ENCODE measurements around the gene DDRGK1.

Gene DDRGK1

DNA sequence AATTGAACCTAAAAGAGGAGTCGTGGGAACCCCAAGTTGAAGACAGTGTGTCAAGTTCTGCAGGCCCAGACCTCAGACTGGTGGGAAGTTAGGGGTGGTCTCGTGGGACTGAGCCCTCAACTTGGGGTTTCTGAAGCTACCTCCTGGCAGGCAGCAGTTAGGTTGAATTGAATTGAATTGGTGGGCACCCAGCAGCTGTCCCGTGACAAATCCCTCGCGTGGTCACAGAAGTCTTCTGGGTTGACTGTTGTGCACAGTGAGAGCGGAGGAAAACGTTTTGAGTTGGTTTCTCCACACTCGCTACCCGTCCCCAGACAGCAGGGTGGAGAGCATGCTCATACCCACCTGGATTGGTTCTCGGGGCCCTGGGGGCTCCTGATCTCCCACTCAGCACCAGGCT, 21.6 kb upstream of the DDRGK1 start:
- Histone ChIP-seq H3K79me1 (replicated peaks; ENCODE audit: low read length, poor library complexity, severe bottlenecking) (no peaks in the 10 kb centered on the region), H2BK5ac (ENCODE audit: low read depth, low read length, poor library complexity, severe bottlenecking) (no peak overlapping the region), H3K27ac (ENCODE audit: low read length, poor library complexity, severe bottlenecking) (no peak overlapping the region), H2BK15ac (ENCODE audit: low read depth, poor library complexity, severe bottlenecking) (no peak overlapping the region), H2AFZ (ENCODE audit: low read depth, low read length) (no peak overlapping the region), H3K9ac (ENCODE audit: low read length) (no peak overlapping the region), H2AK5ac (ENCODE audit: low read length, severe bottlenecking) (no peak overlapping the region), H3K4me2 (ENCODE audit: low read length, poor library complexity, severe bottlenecking) (no peak overlapping the region), H4K8ac (ENCODE audit: low read length) (no peak overlapping the region), H3K4me3 (ENCODE audit: insufficient read depth in 1 of 2, low read depth in 1 of 2, low read length in 2 of 2) (no peak overlapping the region), H2BK12ac (ENCODE audit: low read length in 2 of 2) (no peak overlapping the region), H3K9me3 (ENCODE audit: control insufficient read depth, low read length) (no peaks in the 10 kb centered on the region), H3K4ac (ENCODE audit: low read depth in 1 of 2, low read length in 2 of 2) (no peak overlapping the region), H4K91ac (ENCODE audit: low read length) (no peak overlapping the region), H3K23ac (ENCODE audit: low read length in 2 of 2) (no peak overlapping the region), H3K4me1 (ENCODE audit: control insufficient read depth, insufficient read depth, low read depth, low read length) (peaks cover 50% of the 10 kb centered on the region), H3K18ac (ENCODE audit: low read depth in 1 of 2, low read length in 2 of 2) (no peak overlapping the region), H2BK120ac (ENCODE audit: low read depth, low read length) (no peak overlapping the region), H3K27me3 (ENCODE audit: control insufficient read depth in 1 of 2, insufficient read depth in 1 of 2, low read length in 2 of 2) (no peaks in the 10 kb centered on the region), H3K36me3 (ENCODE audit: control insufficient read depth in 1 of 2, insufficient read depth in 2 of 2, low read depth in 1 of 2, low read length in 2 of 2) (peaks cover 36 to 71% of the 10 kb centered on the region in 2 experiments), H3K14ac (ENCODE audit: low read length in 2 of 2) (no peak overlapping the region)
- DNase-seq, result no peak
- WGBS, result 95% methylated on average over 10 of the region's 10 CpGs

DNA sequence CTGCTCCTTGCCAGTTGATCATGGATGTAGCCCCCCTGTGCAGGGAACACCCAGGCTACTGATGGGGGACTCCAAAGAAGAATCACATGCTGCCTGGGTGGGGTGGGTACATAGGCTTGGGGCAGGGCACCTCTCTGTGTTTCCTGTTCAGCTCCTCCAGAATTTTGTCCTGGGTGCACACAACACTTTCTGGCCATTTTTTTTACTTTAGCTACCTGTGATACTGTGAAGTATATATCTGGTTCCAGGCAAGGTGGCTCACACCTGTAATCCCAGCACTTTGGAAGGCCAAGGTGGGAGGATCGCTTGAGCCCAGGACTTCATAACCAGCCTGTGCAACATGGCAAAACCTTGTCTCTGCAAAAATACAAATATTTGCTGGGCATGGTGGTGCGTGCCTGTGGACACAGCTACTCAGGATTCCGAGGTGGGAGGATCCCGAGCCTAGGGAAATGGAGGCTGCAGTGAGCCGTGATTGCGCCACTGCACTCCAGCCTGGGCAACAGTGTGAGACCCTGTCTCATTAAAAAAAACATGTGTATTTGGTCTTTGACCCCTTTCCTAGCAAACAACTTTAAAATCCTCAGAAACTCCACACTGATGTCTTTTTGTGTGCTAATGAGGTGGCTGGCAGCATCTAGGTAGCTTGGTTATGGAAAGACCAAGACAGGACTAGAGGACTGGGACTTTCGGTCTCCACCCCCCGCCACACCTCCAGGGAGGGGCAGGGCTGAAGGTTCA, 20.4 kb upstream of the DDRGK1 start:
- Histone ChIP-seq H2BK120ac (ENCODE audit: low read depth, low read length) (no peak overlapping the region), H3K27ac (ENCODE audit: low read length, poor library complexity, severe bottlenecking) (no peak overlapping the region), H3K4me3 (ENCODE audit: insufficient read depth in 1 of 2, low read depth in 1 of 2, low read length in 2 of 2) (no peak overlapping the region), H2AFZ (ENCODE audit: low read depth, low read length) (no peak overlapping the region), H3K4me1 (ENCODE audit: control insufficient read depth, insufficient read depth, low read depth, low read length) (peaks cover 48% of the 10 kb centered on the region), H3K9ac (ENCODE audit: low read length) (no peak overlapping the region), H2BK5ac (ENCODE audit: low read depth, low read length, poor library complexity, severe bottlenecking) (no peak overlapping the region), H2AK5ac (ENCODE audit: low read length, severe bottlenecking) (peak overlapping the region; percentile 37), H3K27me3 (ENCODE audit: control insufficient read depth in 1 of 2, insufficient read depth in 1 of 2, low read length in 2 of 2) (no peaks in the 10 kb centered on the region), H3K4ac (ENCODE audit: low read depth in 1 of 2, low read length in 2 of 2) (no peak overlapping the region), H3K9me3 (ENCODE audit: control insufficient read depth, low read length) (no peaks in the 10 kb centered on the region), H2BK15ac (ENCODE audit: low read depth, poor library complexity, severe bottlenecking) (no peak overlapping the region), H3K4me2 (ENCODE audit: low read length, poor library complexity, severe bottlenecking) (no peak overlapping the region), H4K91ac (ENCODE audit: low read length) (no peak overlapping the region), H2BK12ac (ENCODE audit: low read length in 2 of 2) (no peak overlapping the region), H4K8ac (ENCODE audit: low read length) (no peak overlapping the region), H3K79me1 (replicated peaks; ENCODE audit: low read length, poor library complexity, severe bottlenecking) (no peaks in the 10 kb centered on the region), H3K23ac (ENCODE audit: low read length in 2 of 2) (no peak overlapping the region), H3K36me3 (ENCODE audit: control insufficient read depth in 1 of 2, insufficient read depth in 2 of 2, low read depth in 1 of 2, low read length in 2 of 2) (peaks cover 48 to 65% of the 10 kb centered on the region in 2 experiments), H3K18ac (ENCODE audit: low read depth in 1 of 2, low read length in 2 of 2) (no peak overlapping the region), H3K14ac (ENCODE audit: low read length in 2 of 2) (no peak overlapping the region)
- 93% methylated on average over 8 of the region's 8 CpGs for WGBS
- DNase-seq, result no peak

DNA sequence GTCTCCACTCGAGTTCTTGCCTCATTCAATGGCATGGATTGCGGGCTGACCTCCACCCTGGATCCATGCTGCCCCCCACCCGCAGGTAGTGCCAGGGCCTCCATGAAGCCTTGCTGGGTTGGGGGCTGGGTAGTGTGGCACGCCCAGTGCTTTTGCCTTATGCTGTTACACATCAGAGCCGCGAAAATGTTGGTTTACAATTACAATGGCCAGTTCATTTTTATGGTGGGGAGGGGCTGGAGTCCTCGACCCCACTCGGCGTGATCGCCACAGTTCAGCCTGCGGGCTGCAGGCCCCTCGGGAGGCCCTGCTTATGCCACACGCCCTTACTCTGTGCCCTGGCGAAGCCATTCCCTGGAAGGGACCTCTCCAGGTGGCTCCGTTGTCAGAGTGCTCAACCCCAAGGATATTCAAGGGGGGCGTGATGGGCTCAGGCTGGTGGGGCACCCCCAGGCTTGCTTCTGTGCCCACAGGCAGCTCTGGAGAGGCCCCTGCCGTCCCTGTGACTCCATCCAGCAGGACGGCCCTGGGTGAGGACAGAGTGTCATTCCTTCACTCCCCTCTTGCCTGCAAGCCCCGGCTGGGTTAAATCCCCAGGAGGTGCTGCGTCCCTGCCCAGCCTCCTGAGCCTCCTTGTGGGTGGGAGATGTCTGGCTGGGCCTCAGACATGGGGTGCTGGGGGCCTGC, 19.7 kb upstream of the DDRGK1 start:
- no peak overlapping the region for H2BK12ac ChIP-seq (ENCODE audit: low read length in 2 of 2)
- no peak overlapping the region for H3K9ac ChIP-seq (ENCODE audit: low read length)
- no peak overlapping the region for H3K27ac ChIP-seq (ENCODE audit: low read length, poor library complexity, severe bottlenecking)
- H2BK15ac ChIP-seq (ENCODE audit: low read depth, poor library complexity, severe bottlenecking), result no peak overlapping the region
- H3K4me2 ChIP-seq (ENCODE audit: low read length, poor library complexity, severe bottlenecking), result no peak overlapping the region
- H3K9me3 ChIP-seq (ENCODE audit: control insufficient read depth, low read length), result no peaks in the 10 kb centered on the region
- no peaks in the 10 kb centered on the region for H3K27me3 ChIP-seq (ENCODE audit: control insufficient read depth in 1 of 2, insufficient read depth in 1 of 2, low read length in 2 of 2)
- WGBS, result 94% methylated on average over 20 of the region's 20 CpGs
- no peak overlapping the region for H2AFZ ChIP-seq (ENCODE audit: low read depth, low read length)
- DNase-seq, result no peak
- H4K8ac ChIP-seq (ENCODE audit: low read length), result no peak overlapping the region
- H3K79me1 ChIP-seq (replicated peaks; ENCODE audit: low read length, poor library complexity, severe bottlenecking), result peaks cover 2% of the 10 kb centered on the region
- no peak overlapping the region for H3K4me3 ChIP-seq (ENCODE audit: insufficient read depth in 1 of 2, low read depth in 1 of 2, low read length in 2 of 2)
- no peak overlapping the region for H3K23ac ChIP-seq (ENCODE audit: low read length in 2 of 2)
- no peak overlapping the region for H3K14ac ChIP-seq (ENCODE audit: low read length in 2 of 2)
- H3K4ac ChIP-seq (ENCODE audit: low read depth in 1 of 2, low read length in 2 of 2), result no peak overlapping the region
- peak overlapping the region; percentile 49 for H2AK5ac ChIP-seq (ENCODE audit: low read length, severe bottlenecking)
- H4K91ac ChIP-seq (ENCODE audit: low read length), result no peak overlapping the region
- H3K18ac ChIP-seq (ENCODE audit: low read depth in 1 of 2, low read length in 2 of 2), result no peak overlapping the region
- H3K4me1 ChIP-seq (ENCODE audit: control insufficient read depth, insufficient read depth, low read depth, low read length), result peaks cover 48% of the 10 kb centered on the region
- H2BK5ac ChIP-seq (ENCODE audit: low read depth, low read length, poor library complexity, severe bottlenecking), result no peak overlapping the region
- no peak overlapping the region for H2BK120ac ChIP-seq (ENCODE audit: low read depth, low read length)
- H3K36me3 ChIP-seq (ENCODE audit: control insufficient read depth in 1 of 2, insufficient read depth in 2 of 2, low read depth in 1 of 2, low read length in 2 of 2), result peaks cover 51 to 58% of the 10 kb centered on the region in 2 experiments

DNA sequence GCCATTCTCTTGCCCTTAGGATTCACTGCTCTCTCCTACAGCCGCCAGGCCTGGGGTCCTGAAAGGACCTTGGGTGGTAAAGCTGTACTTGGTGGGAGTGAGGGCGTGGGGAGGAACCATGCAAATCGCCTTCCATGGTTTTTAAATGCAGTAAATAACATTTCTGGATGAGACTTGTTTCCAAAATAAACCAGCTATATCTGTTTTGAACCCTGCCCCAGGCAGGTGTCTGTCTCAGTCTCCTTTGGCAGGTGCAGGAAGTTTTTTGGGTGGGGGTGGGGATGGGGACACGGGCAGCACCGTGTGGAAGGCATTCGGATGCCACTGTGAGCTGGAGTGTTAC, 19.1 kb upstream of the DDRGK1 start:
- H3K79me1 ChIP-seq (replicated peaks; ENCODE audit: low read length, poor library complexity, severe bottlenecking), result peaks cover 4% of the 10 kb centered on the region
- H3K4me3 ChIP-seq (ENCODE audit: insufficient read depth in 1 of 2, low read depth in 1 of 2, low read length in 2 of 2), result no peak overlapping the region
- DNase-seq, result no peak
- H2BK12ac ChIP-seq (ENCODE audit: low read length in 2 of 2), result no peak overlapping the region
- H3K4me2 ChIP-seq (ENCODE audit: low read length, poor library complexity, severe bottlenecking), result no peak overlapping the region
- no peak overlapping the region for H3K4ac ChIP-seq (ENCODE audit: low read depth in 1 of 2, low read length in 2 of 2)
- no peak overlapping the region for H2BK120ac ChIP-seq (ENCODE audit: low read depth, low read length)
- no peak overlapping the region for H3K9ac ChIP-seq (ENCODE audit: low read length)
- H4K8ac ChIP-seq (ENCODE audit: low read length), result no peak overlapping the region
- peaks cover 50% of the 10 kb centered on the region for H3K4me1 ChIP-seq (ENCODE audit: control insufficient read depth, insufficient read depth, low read depth, low read length)
- WGBS, result 99% methylated on average over 6 of the region's 6 CpGs
- H2BK15ac ChIP-seq (ENCODE audit: low read depth, poor library complexity, severe bottlenecking), result no peak overlapping the region
- H3K27me3 ChIP-seq (ENCODE audit: control insufficient read depth in 1 of 2, insufficient read depth in 1 of 2, low read length in 2 of 2), result no peaks in the 10 kb centered on the region
- H3K23ac ChIP-seq (ENCODE audit: low read length in 2 of 2), result no peak overlapping the region
- H3K14ac ChIP-seq (ENCODE audit: low read length in 2 of 2), result no peak overlapping the region
- no peaks in the 10 kb centered on the region for H3K9me3 ChIP-seq (ENCODE audit: control insufficient read depth, low read length)
- H3K18ac ChIP-seq (ENCODE audit: low read depth in 1 of 2, low read length in 2 of 2), result no peak overlapping the region
- H4K91ac ChIP-seq (ENCODE audit: low read length), result no peak overlapping the region
- H3K27ac ChIP-seq (ENCODE audit: low read length, poor library complexity, severe bottlenecking), result no peak overlapping the region
- H2AFZ ChIP-seq (ENCODE audit: low read depth, low read length), result no peak overlapping the region
- peaks cover 51 to 55% of the 10 kb centered on the region in 2 experiments for H3K36me3 ChIP-seq (ENCODE audit: control insufficient read depth in 1 of 2, insufficient read depth in 2 of 2, low read depth in 1 of 2, low read length in 2 of 2)
- H2AK5ac ChIP-seq (ENCODE audit: low read length, severe bottlenecking), result peak overlapping the region; percentile 49
- no peak overlapping the region for H2BK5ac ChIP-seq (ENCODE audit: low read depth, low read length, poor library complexity, severe bottlenecking)
